Measurements from ENCODE around the gene DDO.

DDO gene

DNA sequence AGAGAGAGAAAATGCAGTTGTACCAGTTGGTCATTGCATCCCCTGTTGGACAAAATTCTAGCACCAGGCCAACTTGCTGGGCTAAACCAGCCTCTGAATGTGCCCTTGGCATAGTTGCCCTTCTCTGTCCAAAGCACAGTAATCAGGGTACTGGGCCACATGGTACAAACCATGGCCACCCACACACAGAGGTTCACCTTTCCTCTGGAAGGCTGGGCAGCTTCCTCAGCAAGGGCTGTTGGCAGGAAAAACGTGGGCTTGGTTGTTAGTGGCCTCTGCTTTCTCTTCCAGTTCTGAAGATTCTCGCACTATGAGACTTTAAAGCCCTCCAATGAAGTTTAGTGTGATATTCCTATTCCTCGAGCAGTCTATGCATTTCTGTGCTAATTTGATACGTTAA is 706 bp downstream of the DDO start:
- Histone ChIP-seq H3K27me3 (no peaks in the 10 kb centered on the region), H3K36me3 (no peaks in the 10 kb centered on the region), H3K9me3 (no peaks in the 10 kb centered on the region), H3K4me3 (ENCODE audit: low read depth, low read length) (no peak overlapping the region), H3K4me1 (peaks cover 3% of the 10 kb centered on the region; the same call in 1 of the 2 replicates)
- no peak for DNase-seq
- TF ChIP-seq, protein P1, sequence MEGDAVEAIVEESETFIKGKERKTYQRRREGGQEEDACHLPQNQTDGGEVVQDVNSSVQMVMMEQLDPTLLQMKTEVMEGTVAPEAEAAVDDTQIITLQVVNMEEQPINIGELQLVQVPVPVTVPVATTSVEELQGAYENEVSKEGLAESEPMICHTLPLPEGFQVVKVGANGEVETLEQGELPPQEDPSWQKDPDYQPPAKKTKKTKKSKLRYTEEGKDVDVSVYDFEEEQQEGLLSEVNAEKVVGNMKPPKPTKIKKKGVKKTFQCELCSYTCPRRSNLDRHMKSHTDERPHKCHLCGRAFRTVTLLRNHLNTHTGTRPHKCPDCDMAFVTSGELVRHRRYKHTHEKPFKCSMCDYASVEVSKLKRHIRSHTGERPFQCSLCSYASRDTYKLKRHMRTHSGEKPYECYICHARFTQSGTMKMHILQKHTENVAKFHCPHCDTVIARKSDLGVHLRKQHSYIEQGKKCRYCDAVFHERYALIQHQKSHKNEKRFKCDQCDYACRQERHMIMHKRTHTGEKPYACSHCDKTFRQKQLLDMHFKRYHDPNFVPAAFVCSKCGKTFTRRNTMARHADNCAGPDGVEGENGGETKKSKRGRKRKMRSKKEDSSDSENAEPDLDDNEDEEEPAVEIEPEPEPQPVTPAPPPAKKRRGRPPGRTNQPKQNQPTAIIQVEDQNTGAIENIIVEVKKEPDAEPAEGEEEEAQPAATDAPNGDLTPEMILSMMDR (IDR thresholded peaks at IDR 0.05; ENCODE audit: low read depth, low read length) = no peak

DNA sequence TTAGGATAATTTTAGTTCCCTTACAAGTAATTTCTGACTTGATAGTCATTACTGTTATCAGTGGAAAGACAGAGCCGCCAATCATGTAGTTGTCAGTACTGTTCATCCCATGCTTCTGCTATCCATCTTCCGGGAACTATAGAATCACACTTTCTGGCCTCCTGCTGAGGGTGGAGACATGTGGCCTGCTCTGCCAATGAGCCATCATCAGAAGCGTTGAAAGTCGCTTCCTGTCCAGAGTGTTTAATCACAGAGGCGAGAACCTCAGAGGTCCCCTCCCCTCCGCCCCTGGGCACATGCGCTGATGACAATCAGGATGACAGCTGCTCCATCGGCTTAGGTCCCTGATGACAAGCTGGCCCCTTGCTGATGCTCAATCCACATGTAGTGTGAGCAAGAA is 3.0 kb downstream of the DDO start:
- no peaks in the 10 kb centered on the region for H3K36me3 ChIP-seq
- no peaks in the 10 kb centered on the region for H3K27me3 ChIP-seq
- H3K4me1 ChIP-seq = peaks cover 10% of the 10 kb centered on the region; the same call in 1 of the 2 replicates
- TF ChIP-seq, protein P1 (IDR thresholded peaks at IDR 0.05; ENCODE audit: low read depth, low read length) = no peak
- peak; percentile 56 for DNase-seq
- no peaks in the 10 kb centered on the region for H3K9me3 ChIP-seq
- no peak overlapping the region for H3K4me3 ChIP-seq (ENCODE audit: low read depth, low read length)

DNA sequence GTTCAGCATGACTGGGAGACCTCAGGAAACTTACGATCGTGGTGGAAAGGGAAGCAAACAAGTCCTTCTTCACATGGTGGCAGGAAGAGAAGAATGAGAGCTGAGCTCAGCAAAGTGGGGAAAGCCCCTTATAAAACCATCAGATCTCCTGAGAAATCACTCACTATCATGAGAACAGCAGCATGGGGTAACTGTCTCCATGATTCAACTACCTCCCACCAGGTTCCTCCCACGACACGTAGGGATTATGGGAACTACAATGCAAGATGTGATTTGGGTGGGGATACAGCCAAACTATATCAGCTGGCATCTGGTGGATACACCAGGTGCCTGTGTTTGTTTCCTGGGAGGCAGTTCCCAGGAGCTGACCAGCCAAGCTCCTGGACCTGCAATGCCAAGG is 4.9 kb downstream of the DDO start:
- H3K4me3 ChIP-seq (ENCODE audit: low read depth, low read length) = no peak overlapping the region
- H3K4me1 ChIP-seq = peaks cover 10% of the 10 kb centered on the region; the same call in 1 of the 2 replicates
- DNase-seq = no peak
- H3K9me3 ChIP-seq = no peaks in the 10 kb centered on the region
- TF ChIP-seq, protein P1 (IDR thresholded peaks at IDR 0.05; ENCODE audit: low read depth, low read length) = no peak
- no peaks in the 10 kb centered on the region for H3K36me3 ChIP-seq
- no peaks in the 10 kb centered on the region for H3K27me3 ChIP-seq

DNA sequence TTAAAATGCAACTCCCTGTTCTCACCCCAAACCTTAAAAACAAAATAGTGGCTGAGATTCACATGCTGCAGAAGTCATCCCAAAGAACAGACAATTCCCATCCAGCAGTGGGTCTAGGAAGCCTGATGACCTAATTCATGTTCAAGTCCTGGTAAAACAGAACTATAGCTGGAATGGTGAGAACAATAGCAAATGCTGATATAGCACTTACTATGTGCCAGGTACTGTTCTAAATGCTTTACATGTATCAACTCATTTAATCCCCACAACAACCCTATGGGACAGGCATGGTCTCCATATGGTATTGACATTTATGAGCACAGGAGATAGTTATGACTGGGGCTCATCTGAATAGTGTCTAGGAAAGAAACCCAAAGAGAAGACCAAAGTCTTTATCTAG is 5.6 kb downstream of the DDO start:
- Histone ChIP-seq H3K36me3 (no peaks in the 10 kb centered on the region), H3K27me3 (no peaks in the 10 kb centered on the region), H3K9me3 (no peaks in the 10 kb centered on the region), H3K4me1 (peaks cover 7% of the 10 kb centered on the region; the same call in 1 of the 2 replicates), H3K4me3 (ENCODE audit: low read depth, low read length) (no peak overlapping the region)
- DNase-seq = no peak
- TF ChIP-seq, protein P1 (IDR thresholded peaks at IDR 0.05; ENCODE audit: low read depth, low read length) = no peak

DNA sequence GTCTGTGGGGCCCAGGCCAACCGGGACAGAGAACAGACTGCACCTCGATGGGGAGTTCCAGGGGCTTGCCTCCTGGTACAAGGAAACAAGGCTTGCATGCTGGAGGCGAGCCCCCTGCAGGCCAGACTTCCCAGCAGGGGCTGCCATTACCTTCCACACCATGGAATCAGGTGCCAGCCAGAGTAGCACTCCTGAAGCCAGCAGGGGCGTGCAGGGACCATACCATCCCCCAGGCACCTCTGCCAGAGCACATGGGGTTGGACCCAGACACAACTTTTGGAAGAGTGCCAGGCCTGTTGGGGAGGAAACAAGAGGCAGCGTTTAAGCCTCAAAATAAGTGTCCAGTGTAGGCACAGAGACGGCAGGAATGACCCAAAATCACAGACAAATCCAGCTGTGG is 6.5 kb downstream of the DDO start:
- no peaks in the 10 kb centered on the region for H3K36me3 ChIP-seq
- no peak overlapping the region for H3K4me3 ChIP-seq (ENCODE audit: low read depth, low read length)
- H3K4me1 ChIP-seq = peaks cover 7% of the 10 kb centered on the region; the same call in 1 of the 2 replicates
- H3K27me3 ChIP-seq = no peaks in the 10 kb centered on the region
- no peaks in the 10 kb centered on the region for H3K9me3 ChIP-seq
- peak; percentile 78 for DNase-seq
- TF ChIP-seq, protein P1 (IDR thresholded peaks at IDR 0.05; ENCODE audit: low read depth, low read length) = peak; percentile 46

DNA sequence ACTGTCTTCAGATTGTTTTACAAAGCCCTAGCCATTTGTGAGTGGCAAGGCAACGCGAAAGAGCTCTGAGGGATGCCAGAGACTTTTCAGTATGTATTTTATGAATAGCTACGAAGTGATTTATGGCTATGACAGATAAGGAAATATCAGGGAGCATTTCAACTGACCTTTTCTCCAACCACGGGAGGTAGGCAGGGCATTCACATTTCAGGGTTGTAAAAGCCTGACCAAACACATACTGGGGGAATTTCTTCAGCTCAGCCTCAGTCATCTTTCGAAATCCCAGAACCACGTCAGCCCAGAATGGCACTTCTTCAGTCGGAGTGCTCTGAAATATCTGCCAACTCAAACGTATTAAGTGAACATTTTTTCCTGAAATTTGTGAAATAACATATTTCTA is 10.8 kb downstream of the DDO start:
- Histone ChIP-seq H3K27me3 (no peaks in the 10 kb centered on the region), H3K4me1 (peaks cover 7% of the 10 kb centered on the region; the same call in 1 of the 2 replicates), H3K4me3 (ENCODE audit: low read depth, low read length) (no peak overlapping the region), H3K36me3 (no peaks in the 10 kb centered on the region), H3K9me3 (no peaks in the 10 kb centered on the region)
- DNase-seq = no peak
- TF ChIP-seq, protein P1 (IDR thresholded peaks at IDR 0.05; ENCODE audit: low read depth, low read length) = no peak
